ENCODE measurements around the gene ALDH1B1.

ALDH1B1 gene

GRCh38 chr9:38392235-38393127 lies at the start of gene ALDH1B1:
Gene ALDH1B1 (plus strand): TSS chr9:38392702. CDS start chr9:38395749, 3,047 bp downstream.
- no peak for FAIRE-seq

- no peak for FAIRE-seq
Measured at GRCh38 chr9:38343037-38343436, 49.5 kb upstream of the ALDH1B1 start.

- FAIRE-seq: no peak
Measured at GRCh38 chr9:38343552-38343951, 49.0 kb upstream of the ALDH1B1 start.

- FAIRE-seq: no peak
Measured at GRCh38 chr9:38344566-38345324, 47.8 kb upstream of the ALDH1B1 start.

DNA sequence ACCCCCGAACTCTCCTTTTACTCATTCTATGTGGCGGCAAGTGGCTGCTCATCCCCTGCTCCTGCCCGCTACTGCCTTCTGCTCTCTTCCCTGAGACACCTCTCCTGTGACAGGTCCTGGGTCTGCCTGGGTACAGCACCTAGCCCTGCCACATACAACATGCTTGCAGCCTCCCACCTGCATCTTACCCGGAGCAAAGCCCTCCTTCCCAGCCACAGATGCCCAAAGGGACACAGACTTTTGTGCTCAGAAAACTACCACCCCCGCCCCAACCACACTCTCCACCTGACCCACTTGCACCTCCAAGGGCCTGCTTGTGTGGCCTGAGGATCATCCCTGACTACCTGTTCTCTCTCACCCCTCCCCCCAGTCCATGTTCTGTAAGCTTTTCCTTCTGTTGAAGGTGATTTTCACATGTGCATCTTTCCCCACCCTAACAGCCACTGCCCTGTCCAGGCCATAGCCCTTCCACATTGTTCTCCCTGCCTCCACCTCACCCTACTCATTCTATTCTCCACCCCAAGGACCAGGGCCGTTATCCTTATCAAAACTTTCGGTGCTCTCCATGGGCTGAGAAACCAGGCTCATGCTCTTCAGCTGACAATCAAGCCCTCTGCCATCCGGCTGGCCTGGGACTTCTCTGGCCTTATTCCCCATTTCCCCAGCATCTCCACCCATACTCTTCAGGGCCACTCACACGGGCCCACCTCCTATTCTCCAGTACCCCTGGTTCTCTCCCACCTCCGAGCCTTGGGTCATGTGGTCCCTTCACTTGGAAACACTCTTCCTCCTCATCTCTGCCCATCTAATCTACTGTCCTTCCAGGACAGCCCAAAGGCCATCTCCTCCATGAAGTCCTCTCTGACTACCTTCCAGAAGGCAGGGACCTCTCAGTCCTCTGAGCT lies 46.4 kb upstream of the ALDH1B1 start:
- no peak for FAIRE-seq

- no peak for FAIRE-seq
Measured at GRCh38 chr9:38346811-38347210, 45.7 kb upstream of the ALDH1B1 start.

- FAIRE-seq: no peak
Measured at GRCh38 chr9:38347271-38347671, 45.2 kb upstream of the ALDH1B1 start.

- FAIRE-seq: no peak
Measured at GRCh38 chr9:38347946-38348345, 44.6 kb upstream of the ALDH1B1 start.

GRCh38 chr9:38350529-38350928 lies 42.0 kb upstream of the ALDH1B1 start:
- no peak for FAIRE-seq

GRCh38 chr9:38352530-38353328 lies 39.8 kb upstream of the ALDH1B1 start:
- FAIRE-seq: no peak

GRCh38 chr9:38355115-38355514 lies 37.4 kb upstream of the ALDH1B1 start:
- no peak for FAIRE-seq

GRCh38 chr9:38355517-38356120 lies 36.9 kb upstream of the ALDH1B1 start:
- FAIRE-seq: no peak

DNA sequence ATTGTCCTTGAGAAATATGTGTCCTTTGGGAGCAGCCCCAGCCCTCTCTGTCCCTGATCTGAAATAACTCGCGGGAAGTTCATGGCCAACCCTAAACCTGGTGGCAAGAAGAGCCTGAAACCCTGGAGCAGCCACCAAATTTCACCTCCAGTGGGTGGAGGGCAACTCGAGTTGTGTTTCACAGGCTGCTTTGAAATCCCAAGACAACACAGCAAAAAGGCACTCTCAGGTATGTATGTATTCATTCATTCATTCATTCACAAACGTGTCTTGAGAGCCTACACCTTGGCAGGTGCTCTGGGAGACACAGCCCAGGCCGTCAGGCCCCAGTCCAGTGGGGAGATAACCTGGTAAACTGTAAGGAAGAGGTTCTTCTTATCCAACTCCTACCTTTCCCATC lies 35.7 kb upstream of the ALDH1B1 start:
- no peak for FAIRE-seq

DNA sequence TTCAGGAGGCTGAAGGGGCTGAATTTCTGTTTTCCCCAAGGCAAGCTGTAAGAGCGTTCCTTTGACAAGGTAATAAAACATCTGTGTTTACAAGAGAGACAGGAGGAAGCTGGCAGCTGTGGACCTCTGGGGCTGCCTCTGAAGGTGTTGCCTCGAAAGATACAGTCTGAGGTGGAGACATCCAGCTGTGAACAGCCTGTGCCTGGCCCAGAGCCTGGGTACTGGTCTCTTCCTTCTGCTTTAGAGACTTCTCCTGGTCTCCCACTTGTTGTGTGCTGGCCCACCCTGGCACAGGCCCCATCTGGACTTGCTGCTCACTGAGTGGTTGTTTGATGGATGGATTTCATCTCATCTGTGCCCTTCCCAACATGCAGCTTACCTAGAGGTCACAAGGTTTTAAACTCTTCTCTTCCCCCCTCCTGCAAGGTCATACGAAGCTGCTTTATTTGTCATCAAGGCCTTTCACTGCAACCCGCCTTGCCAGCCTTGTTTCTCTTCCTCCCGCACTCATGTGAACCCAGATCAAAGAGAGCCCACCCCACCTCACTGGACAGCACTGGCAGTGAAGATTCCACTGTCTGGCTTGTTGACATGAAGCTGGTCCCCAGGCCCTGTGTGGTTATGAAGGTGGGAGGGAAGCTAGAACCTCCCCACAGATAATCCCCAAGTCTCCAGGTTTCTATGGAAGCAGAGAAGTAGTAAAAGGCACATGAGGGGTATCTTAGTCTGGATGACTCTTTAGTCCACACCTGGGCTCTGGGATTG lies 35.0 kb upstream of the ALDH1B1 start:
- no peak for FAIRE-seq

GRCh38 chr9:38358390-38359296 lies 33.9 kb upstream of the ALDH1B1 start:
- no peak for FAIRE-seq

DNA sequence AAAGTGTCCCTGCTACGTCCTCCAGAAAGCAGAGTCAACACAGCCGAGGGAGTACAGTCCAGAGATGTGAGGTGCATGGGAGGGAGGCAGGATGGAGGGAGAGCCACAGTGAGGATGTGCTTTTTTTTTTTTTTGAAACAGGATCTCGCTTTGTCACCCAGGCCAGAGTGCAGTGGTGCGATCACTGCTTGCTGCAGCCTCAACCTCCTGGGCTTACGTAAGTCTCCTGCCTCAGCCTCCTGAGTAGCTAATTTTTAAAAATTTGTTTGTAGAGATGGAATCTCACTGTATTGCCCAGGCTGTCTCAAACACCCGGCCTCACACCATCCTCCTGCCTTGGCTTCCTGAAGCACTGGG lies 33.2 kb upstream of the ALDH1B1 start:
- no peak for FAIRE-seq

GRCh38 chr9:38359689-38360385 lies 32.7 kb upstream of the ALDH1B1 start:
- no peak for FAIRE-seq

- FAIRE-seq: no peak
Measured at GRCh38 chr9:38360839-38361472, 31.5 kb upstream of the ALDH1B1 start.

GRCh38 chr9:38361473-38361850 lies 31.0 kb upstream of the ALDH1B1 start:
- no peak for FAIRE-seq
